WTC11 (cell line): ENCODE data around the gene HS2ST1. TPM values are rescaled to one million over a fixed set of nuclear protein-coding genes. Genes with fewer than 3 reads are reported as not detected.

Experiments
- ATAC-seq: fragments of 200-7000 bp; cut with Tn5 transposase; 2 replicates; pipeline ENCODE4 v1.10.0; 2021; ENCODE audit warnings: mild to moderate bottlenecking, moderate library complexity
- CTCF ChIA-PET: fragments of 300-600 bp; sonication (Branson Sonifier 250); formaldehyde crosslinking; loops from one replicate; lab custom pipeline; 2021; ENCODE audit warnings: antibody characterized with exemption; lab: Charles Lee
- POLR2A ChIA-PET: fragments of 350-600 bp; sonication (Branson Sonifier 250); formaldehyde crosslinking; loops from one replicate; lab custom pipeline; 2021; ENCODE audit warnings: antibody characterized with exemption; lab: Charles Lee
- DNase-seq: peaks from one replicate; pipeline ENCODE4 v3.0.0; 2021; ENCODE audit warnings: low spot score
- H3K27ac Mint-ChIP-seq: 2 replicates; pipeline ENCODE4 v1.8.0; 2021; ENCODE audit warnings: mixed read lengths
- H3K27me3 Mint-ChIP-seq: 2 replicates; pipeline ENCODE4 v1.8.0; 2021; ENCODE audit warnings: low read depth, mild to moderate bottlenecking, moderate library complexity, mixed read lengths
- H3K36me3 Mint-ChIP-seq: 2 replicates; pipeline ENCODE4 v1.8.0; 2021; ENCODE audit warnings: mixed read lengths
- H3K4me1 Mint-ChIP-seq: 2 replicates; pipeline ENCODE4 v1.8.0; 2022; ENCODE audit warnings: mixed read lengths
- H3K4me3 Mint-ChIP-seq: 2 replicates; pipeline ENCODE4 v1.8.0; 2021; ENCODE audit warnings: mild to moderate bottlenecking, moderate library complexity, mixed read lengths
- H3K9me3 Mint-ChIP-seq: 2 replicates; pipeline ENCODE4 v1.8.0; 2021; ENCODE audit warnings: mixed read lengths
- ARID4B ChIP-seq: sonication (generic); formaldehyde crosslinking; IDR thresholded peaks from 2 replicates; pipeline ENCODE4 v1.8.0; 2023; ENCODE audit warnings: missing genetic modification reagents, mild to moderate bottlenecking, borderline replicate concordance
- ATF1 ChIP-seq: sonication (generic); formaldehyde crosslinking; IDR thresholded peaks from 2 replicates; pipeline ENCODE4 v1.8.1; 2023; ENCODE audit warnings: mild to moderate bottlenecking, moderate library complexity, missing genetic modification reagents
- CREM ChIP-seq: sonication (generic); formaldehyde crosslinking; IDR thresholded peaks from 2 replicates; pipeline ENCODE4 v1.8.1; 2022; ENCODE audit warnings: mild to moderate bottlenecking, missing genetic modification reagents, moderate library complexity
- E2F5 ChIP-seq: sonication (generic); formaldehyde crosslinking; IDR thresholded peaks from 2 replicates; pipeline ENCODE4 v1.8.1; 2022; ENCODE audit warnings: mild to moderate bottlenecking, moderate library complexity, missing genetic modification reagents
- ELF4 ChIP-seq: sonication (generic); formaldehyde crosslinking; IDR thresholded peaks from 2 replicates; pipeline ENCODE4 v1.8.1; 2022; ENCODE audit warnings: low read depth, mild to moderate bottlenecking, moderate library complexity, missing genetic modification reagents
- GRHL2 ChIP-seq: fragments of 250-450 bp; sonication (Bioruptor Pico); IDR thresholded peaks from 2 replicates; pipeline ENCODE4 v1.8.0; 2022; ENCODE audit warnings: mild to moderate bottlenecking, moderate library complexity; ENCODE audit not compliant: insufficient replicate concordance, severe bottlenecking
- GTF2I ChIP-seq: fragments of 250-450 bp; sonication (Bioruptor Pico); conservative IDR thresholded peaks from 2 replicates; pipeline ENCODE4 v1.4.0; 2021; ENCODE audit warnings: mild to moderate bottlenecking
- IRF1 ChIP-seq: sonication (generic); formaldehyde crosslinking; IDR thresholded peaks from 2 replicates; pipeline ENCODE4 v1.8.0; 2023; ENCODE audit warnings: missing genetic modification reagents
- MXD4 ChIP-seq: fragments of 250-450 bp; sonication (Bioruptor Pico); IDR thresholded peaks from 2 replicates; pipeline ENCODE4 v1.8.0; 2021; ENCODE audit warnings: mild to moderate bottlenecking, moderate library complexity, borderline replicate concordance
- NFE2L1 ChIP-seq: sonication (generic); formaldehyde crosslinking; IDR thresholded peaks from 2 replicates; pipeline ENCODE4 v1.8.1; 2023; ENCODE audit warnings: missing genetic modification reagents
- NR3C1 ChIP-seq: sonication (generic); formaldehyde crosslinking; conservative IDR thresholded peaks from 2 replicates; pipeline ENCODE4 v1.8.1; 2023; ENCODE audit warnings: low read depth, mild to moderate bottlenecking, missing genetic modification reagents
- OVOL2 ChIP-seq: fragments of 250-450 bp; sonication (Bioruptor Pico); IDR thresholded peaks from 2 replicates; pipeline ENCODE4 v1.9.0; 2021; ENCODE audit warnings: mild to moderate bottlenecking, borderline replicate concordance
- TCF7 ChIP-seq: sonication (generic); formaldehyde crosslinking; IDR thresholded peaks from 2 replicates; pipeline ENCODE4 v1.8.0; 2022; ENCODE audit warnings: mild to moderate bottlenecking, low read depth, missing genetic modification reagents, moderate library complexity
- TEAD4 ChIP-seq: sonication (generic); formaldehyde crosslinking; IDR thresholded peaks from 2 replicates; pipeline ENCODE4 v1.8.0; 2022; ENCODE audit warnings: mild to moderate bottlenecking, missing genetic modification reagents
- ZNF138 ChIP-seq: sonication (generic); formaldehyde crosslinking; conservative IDR thresholded peaks from 2 replicates; pipeline ENCODE4 v1.8.1; 2022; ENCODE audit warnings: mild to moderate bottlenecking, moderate library complexity, missing genetic modification reagents
- ZNF219 ChIP-seq: sonication (generic); formaldehyde crosslinking; IDR thresholded peaks from 2 replicates; pipeline ENCODE4 v1.8.0; 2023; ENCODE audit warnings: missing genetic modification reagents, mild to moderate bottlenecking, borderline replicate concordance
- ZNF281 ChIP-seq: sonication (generic); formaldehyde crosslinking; IDR thresholded peaks from 2 replicates; pipeline ENCODE4 v1.8.0; 2023; ENCODE audit warnings: mild to moderate bottlenecking, missing genetic modification reagents
- total RNA-seq: library from RNA; stranded (reverse); gene quantifications from 3 replicates; pipeline ENCODE4 v1.2.3, GENCODE V29; 2021

Gene HS2ST1
- total RNA-seq, 1 experiment from 2014 or later, result 24.7 TPM

DNA sequence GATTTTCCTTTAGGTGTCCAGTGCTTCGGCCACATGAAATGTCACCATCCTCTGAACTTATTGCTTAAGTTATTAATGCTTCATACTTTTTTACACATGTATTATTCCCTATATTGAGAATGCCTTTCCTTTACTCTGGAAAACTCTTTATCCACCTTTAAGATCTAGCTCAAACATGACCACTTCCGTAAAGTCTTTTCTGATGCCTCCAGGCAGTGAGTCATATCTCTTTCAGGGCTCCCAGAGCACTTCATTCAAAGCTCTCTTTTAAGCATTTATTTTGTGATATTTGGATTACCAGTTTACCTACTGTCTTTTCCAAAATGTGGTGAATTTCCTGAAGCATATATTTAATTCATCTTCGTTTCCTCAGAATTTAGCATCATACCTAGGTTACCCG, 178.9 kb downstream of the HS2ST1 start (continued):
- TF ChIP-seq ARID4B (CRISPR knock-in tag) (no peak), NR3C1 (CRISPR knock-in tag) (no peak), GTF2I (CRISPR knock-in tag) (no peak)

DNA sequence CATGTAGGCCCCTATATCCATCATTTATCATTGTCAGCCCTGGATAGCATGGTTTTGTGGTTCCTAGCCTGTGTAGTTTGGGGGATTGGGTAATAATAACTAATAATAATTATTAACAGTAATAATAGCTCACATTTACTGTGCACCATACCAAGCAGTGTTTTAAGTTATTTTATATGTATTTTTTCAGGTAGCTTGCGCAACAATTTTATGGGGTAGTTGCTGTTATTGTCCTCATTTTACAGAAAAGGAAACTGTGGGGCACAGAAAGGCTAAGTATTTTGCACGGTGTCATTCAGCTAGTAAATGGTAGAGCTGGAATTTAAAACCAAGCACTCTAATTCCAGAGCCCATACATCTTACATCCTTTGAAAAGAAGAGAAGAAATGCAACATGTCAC, 179.8 kb downstream of the HS2ST1 start:
- TF ChIP-seq OVOL2 (CRISPR knock-in tag) (no peak), TEAD4 (no peak), ELF4 (CRISPR knock-in tag) (no peak), IRF1 (CRISPR knock-in tag) (no peak), MXD4 (CRISPR knock-in tag) (no peak), ZNF281 (CRISPR knock-in tag) (no peak), CREM (CRISPR knock-in tag) (no peak), ZNF219 (no peak), ZNF138 (CRISPR knock-in tag) (no peak), ATF1 (CRISPR knock-in tag) (no peak), E2F5 (CRISPR knock-in tag) (no peak), TCF7 (CRISPR knock-in tag) (no peak), NFE2L1 (CRISPR knock-in tag) (no peak), GRHL2 (no peak)
- TF ChIP-seq, all 79 proteins: peak for 0
- POLR2A ChIA-PET, result no interaction called here
- H3K4me3 Mint-ChIP-seq, result no peak overlapping the region
- no peak for ATAC-seq
- no peak overlapping the region for H3K27ac Mint-ChIP-seq
- H3K9me3 Mint-ChIP-seq, result peaks cover 2% of the 10 kb centered on the region; the same call in 1 of the 2 replicates
- peaks cover 5% of the 10 kb centered on the region for H3K36me3 Mint-ChIP-seq
- no peak for DNase-seq
- CTCF ChIA-PET, result no interaction called here
- H3K4me1 Mint-ChIP-seq, result peaks cover 12% of the 10 kb centered on the region
- H3K27me3 Mint-ChIP-seq, result no peaks in the 10 kb centered on the region
